K562 (cell line): ENCODE data around the gene HARS2. TPM values are rescaled to one million over a fixed set of nuclear protein-coding genes. Genes with fewer than 3 reads are reported as not detected.

ENCODE experiments used
- ATAC-seq: fragments of 200-7000 bp; cut with Tn5 transposase; 3 replicates; pipeline ENCODE4 v1.9.1; 2020; ENCODE audit warnings: moderate library complexity
- BruUV-seq: library from RNA; stranded (reverse); fragments of 400-500 nt; replicated peaks from 2 replicates; lab custom pipeline; 2021; lab: Mats Ljungman, UMichigan
- CTCF ChIA-PET: fragments of 300-600 bp; formaldehyde crosslinking; extraction: SDS; loops from one replicate; lab custom pipeline; 2021; ENCODE audit warnings: low intra/inter-chr PET ratio; lab: Yijun Ruan, JAX
- POLR2A ChIA-PET: fragments of 300-600, 350-650 bp; sonication (Branson Sonifier 250); formaldehyde crosslinking; extraction: SDS; loops from one replicate; lab custom pipeline; 2021; ENCODE audit warnings: antibody characterized with exemption, inconsistent platforms; lab: Yijun Ruan, JAX
- DNase-seq, 4 experiments: peaks; one replicate each; pipeline versions ENCODE4 v3.0.0 to v3.0.0-alpha.2; 2011 to 2018; ENCODE audit warnings: low spot score in 3 of 4, mixed read lengths in 3 of 4; ENCODE audit errors: extremely low read depth in 1 of 4
- FAIRE-seq: peaks from 2 replicates; lab custom pipeline; 2011; peaks lifted over from hg19 to GRCh38; lab: Jason Lieb, UNC
- H2AFZ ChIP-seq: 2 replicates; pipeline ENCODE4 v1.6.0; 2011; ENCODE audit warnings: low read depth, low read length, control low read depth, inconsistent platforms
- H3K27ac ChIP-seq: fragments of 200-600 bp; 3 replicates; pipeline ENCODE4 v1.8.0; 2011; ENCODE audit warnings: low read depth, mild to moderate bottlenecking, control low read depth, inconsistent platforms, low read length, moderate library complexity, mixed read lengths; ENCODE audit errors: extremely low read depth
- H3K27me3 ChIP-seq, 2 experiments: fragments of 300-600 bp in 1 of 2; 2 replicates in 1 of 2; 3 replicates in 1 of 2; pipeline versions ENCODE4 v1.6.0 to v1.8.0; 2011; ENCODE audit warnings: inconsistent platforms in 2 of 2, low read length in 2 of 2, mild to moderate bottlenecking in 1 of 2, mixed read lengths in 1 of 2, moderate library complexity in 1 of 2; ENCODE audit not compliant: control insufficient read depth in 2 of 2, insufficient read depth in 2 of 2
- H3K36me3 ChIP-seq: fragments of 300-600 bp; 3 replicates; pipeline ENCODE4 v1.8.0; 2011; ENCODE audit warnings: mild to moderate bottlenecking, low read length, inconsistent platforms; ENCODE audit not compliant: control insufficient read depth, insufficient read depth
- H3K4me1 ChIP-seq, 2 experiments: fragments of 200-600 bp in 1 of 2; replicated peaks in 1 of 2; 2 replicates in 1 of 2; 3 replicates in 1 of 2; pipeline versions ENCODE4 v1.5.1 to v1.8.0; 2011; ENCODE audit warnings: inconsistent platforms in 2 of 2, low read length in 2 of 2, mild to moderate bottlenecking in 1 of 2, mixed read lengths in 1 of 2, moderate library complexity in 1 of 2; ENCODE audit not compliant: control insufficient read depth in 2 of 2, insufficient read depth in 2 of 2
- H3K4me2 ChIP-seq: 2 replicates; pipeline ENCODE4 v1.6.1; 2011; ENCODE audit warnings: low read length, control low read depth, inconsistent platforms, mixed read lengths; ENCODE audit not compliant: insufficient read depth
- H3K4me3 ChIP-seq: fragments of 200-600 bp; sonication (generic), shearing (Covaris generic); 2 replicates; pipeline ENCODE4 v1.5.1; 2016; ENCODE audit warnings: control low read depth, inconsistent platforms
- H3K79me2 ChIP-seq: fragments of 200-600 bp; 3 replicates; pipeline ENCODE4 v1.8.0; 2011; ENCODE audit warnings: low read length, inconsistent platforms; ENCODE audit not compliant: control insufficient read depth, insufficient read depth
- H3K9ac ChIP-seq, 2 experiments: 2 replicates each; pipeline versions ENCODE4 v1.6.0 to v1.6.1; 2011; ENCODE audit warnings: low read depth in 2 of 2, low read length in 2 of 2, control low read depth in 1 of 2, inconsistent platforms in 1 of 2, mild to moderate bottlenecking in 1 of 2, mixed read lengths in 1 of 2; ENCODE audit not compliant: insufficient read depth in 1 of 2
- H3K9me1 ChIP-seq: one replicate; pipeline ENCODE4 v1.6.0; 2011; ENCODE audit warnings: inconsistent platforms, mild to moderate bottlenecking, low read length, moderate library complexity; ENCODE audit not compliant: control insufficient read depth, insufficient read depth
- H3K9me3 ChIP-seq: replicated peaks from 2 replicates; pipeline ENCODE4 v1.5.1; 2011; ENCODE audit warnings: low read depth, low read length, inconsistent platforms; ENCODE audit not compliant: control insufficient read depth, insufficient read depth
- H4K20me1 ChIP-seq: replicated peaks from 2 replicates; pipeline ENCODE4 v1.6.1; 2011; ENCODE audit warnings: low read length, inconsistent platforms, mixed read lengths; ENCODE audit not compliant: control insufficient read depth, insufficient read depth
- BMI1 ChIP-seq: fragments of 150-350 bp; IDR thresholded peaks from 2 replicates; pipeline ENCODE4 v1.6.1; 2014; ENCODE audit warnings: low read length
- DLX4 ChIP-seq: fragments of 250-450 bp; sonication (Bioruptor Pico); IDR thresholded peaks from 2 replicates; pipeline ENCODE4 v1.6.1; 2021; ENCODE audit warnings: mild to moderate bottlenecking
- FOXM1 ChIP-seq, 2 experiments: fragments of 450-650 bp in 1 of 2; sonication (generic) in 1 of 2; formaldehyde crosslinking in 1 of 2; IDR thresholded peaks; 2 replicates each; pipeline versions ENCODE4 v1.6.1 to v1.9.0; 2017 to 2022; ENCODE audit warnings: low read depth in 2 of 2, mild to moderate bottlenecking in 2 of 2, missing genetic modification reagents in 1 of 2, moderate library complexity in 1 of 2
- GMEB1 ChIP-seq: fragments of 250-450 bp; sonication (Bioruptor Pico); IDR thresholded peaks from 2 replicates; pipeline ENCODE4 v1.4.0; 2020; ENCODE audit warnings: mild to moderate bottlenecking
- HNRNPH1 ChIP-seq: fragments of 200-400 bp; formaldehyde crosslinking; optimal IDR thresholded peaks from 2 replicates; pipeline ENCODE3; 2017; ENCODE audit warnings: low read depth, mild to moderate bottlenecking, low read length, moderate library complexity
- ILF3 ChIP-seq: fragments of 450-650 bp; IDR thresholded peaks from 2 replicates; pipeline ENCODE4 v1.6.1; 2018; ENCODE audit warnings: antibody characterized with exemption, mild to moderate bottlenecking, moderate library complexity, borderline replicate concordance
- MCM3 ChIP-seq: fragments of 450-650 bp; IDR thresholded peaks from 2 replicates; pipeline ENCODE4 v1.6.1; 2016
- MCM5 ChIP-seq: fragments of 450-650 bp; IDR thresholded peaks from 2 replicates; pipeline ENCODE4 v1.6.1; 2016; ENCODE audit warnings: low read depth
- SIN3A ChIP-seq, 2 experiments: fragments of 150-350 bp in 1 of 2; IDR thresholded peaks; 2 replicates each; pipeline ENCODE4 v1.6.1; 2011 to 2016; ENCODE audit warnings: borderline replicate concordance in 2 of 2, low read depth in 2 of 2, low read length in 2 of 2, mild to moderate bottlenecking in 2 of 2, moderate library complexity in 2 of 2; ENCODE audit not compliant: control insufficient read depth in 1 of 2
- WGBS: fragments of 100-300 bp; shearing (Covaris generic); methylation state at CpG from one replicate; pipeline ENCODE4 v1.1.6; 2016; ENCODE audit warnings: low coverage, mixed read lengths; ENCODE audit not compliant: insufficient coverage; ENCODE audit errors: missing lambda C conversion rate; 5-methylcytosine and 5-hydroxymethylcytosine counted together
- in situ Hi-C: fragments of 300-500 bp; cut with MboI; formaldehyde crosslinking; loops from 4 replicates; pipeline ENCODE4 v1.15.0; 2018; ENCODE audit warnings: inconsistent platforms, mixed read lengths
- intact Hi-C: fragments of 100-400 bp; cut with micrococcal nuclease; formaldehyde crosslinking; loops from 2 replicates; pipeline ENCODE4 v1.14.2; 2022
- polyA plus RNA-seq, 8 experiments: library from polyadenylated mRNA; depleted of rRNA in 4 of 8; stranded (reverse) in 5 of 8; unstranded in 3 of 8; fragments of >200 nt; fragmentation: Nextera tagmentation in 2 of 8; fragmentation: Illumina TruSeq in 1 of 8; extraction: Ambion mirVana in 2 of 8; extraction: Trizol in 1 of 8; gene quantifications; 2 replicates each; pipeline versions ENCODE4 v1.2.1 to v1.2.3, GENCODE V29; 2011 to 2014; ENCODE audit warnings: inconsistent platforms in 1 of 8, missing spikeins in 1 of 8
- total RNA-seq, 7 experiments: library from RNA; depleted of rRNA in 6 of 7; stranded (reverse); fragments of >200 nt in 6 of 7; fragmentation: Illumina TruSeq in 2 of 7; extraction: Trizol in 2 of 7; gene quantifications; 2 replicates each; pipeline versions ENCODE4 v1.2.1 to v1.2.3, GENCODE V29; 2011 to 2021; ENCODE audit warnings: low replicate concordance in 1 of 7
- TF ChIP-seq, protein P1 (sequence below): fragments of 250-450 bp; sonication (Bioruptor Pico); IDR thresholded peaks from 2 replicates; pipeline ENCODE4 v1.9.0; 2021; ENCODE audit warnings: mild to moderate bottlenecking, inconsistent platforms
- TF ChIP-seq, protein P2 (sequence below): sonication (generic); formaldehyde crosslinking; IDR thresholded peaks from 2 replicates; pipeline ENCODE4 v1.8.0; 2022; ENCODE audit warnings: mild to moderate bottlenecking, missing genetic modification reagents

The HARS2 gene
- total and polyA plus RNA-seq, 9 of the 15 experiments (the other 6 are each of a cell fraction or from before 2014, with no cell fraction given): 8.5 to 41.6 (median 27.1) TPM

DNA sequence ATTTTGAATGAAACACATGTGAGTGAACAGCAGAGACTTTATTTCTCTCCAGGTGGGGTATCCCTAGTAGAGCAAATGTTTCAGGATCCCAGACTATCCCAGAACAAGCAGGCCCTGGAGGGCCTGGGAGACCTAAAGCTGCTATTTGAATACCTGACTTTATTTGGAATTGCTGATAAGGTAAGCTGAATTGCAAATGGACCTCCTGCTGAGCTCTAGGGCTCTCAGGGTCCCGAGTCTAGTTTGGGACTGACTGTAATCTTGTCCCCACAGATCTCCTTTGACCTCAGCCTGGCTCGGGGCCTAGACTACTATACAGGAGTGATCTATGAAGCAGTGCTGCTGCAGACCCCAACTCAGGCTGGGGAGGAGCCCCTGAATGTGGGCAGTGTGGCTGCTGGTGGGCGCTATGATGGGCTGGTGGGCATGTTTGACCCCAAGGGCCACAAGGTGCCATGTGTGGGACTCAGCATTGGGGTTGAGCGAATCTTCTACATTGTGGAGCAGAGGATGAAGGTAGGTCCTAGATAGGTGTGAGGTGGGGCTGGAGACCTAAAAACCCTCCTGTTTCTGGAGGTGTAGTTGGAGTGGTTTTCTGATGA, 5.7 kb downstream of the HARS2 start:
- DNase-seq (no peak), ATAC-seq (no peak), FAIRE-seq (no peak)
- Histone ChIP-seq H2AFZ (no peak overlapping the region), H3K27ac (no peak overlapping the region), H4K20me1 (0 out of 2 replicates have a peak, but pooled peaks cover 4% of the 10 kb centered on the region), H3K27me3 (no peaks in the 10 kb centered on the region), H3K79me2 (peaks cover 29% of the 10 kb centered on the region), H3K4me2 (no peak overlapping the region), H3K9me3 (no peaks in the 10 kb centered on the region), H3K4me1 (peaks cover 4 to 12% of the 10 kb centered on the region in 2 experiments; a peak in 2 of 5 replicates), H3K4me3 (no peak overlapping the region), H3K9ac (no peak overlapping the region), H3K36me3 (peaks cover 77% of the 10 kb centered on the region), H3K9me1 (no peaks in the 10 kb centered on the region)
- in situ Hi-C loops: no loop called here
- 64% methylated on average over 4 of the region's 4 CpGs for WGBS
- intact Hi-C loops: no loop called here
- no TSS peak for BruUV-seq
- CTCF ChIA-PET: no interaction called here
- POLR2A ChIA-PET: interaction anchor here (2.2 kb wide), 1 partner anchor 14 kb away, joined by 12 read pairs; no protein-coding TSS in a partner anchor
- TF ChIP-seq FOXM1 (IDR thresholded peaks at IDR 0.05; ENCODE audit: low read depth) (no peak), FOXM1 (CRISPR knock-in tag; IDR thresholded peaks at IDR 0.05; ENCODE audit: low read depth) (no peak), MCM3 (no peak), BMI1 (no peak), GMEB1 (CRISPR knock-in tag) (no peak), DLX4 (CRISPR knock-in tag) (no peak), HNRNPH1 (no peak), SIN3A (IDR thresholded peaks at IDR 0.05; ENCODE audit: borderline replicate concordance in 2 of 2, control insufficient read depth in 1 of 2, low read depth in 2 of 2, low read length in 2 of 2) (no peak), MCM5 (no peak), ILF3 (no peak)
- TF ChIP-seq, protein P1, sequence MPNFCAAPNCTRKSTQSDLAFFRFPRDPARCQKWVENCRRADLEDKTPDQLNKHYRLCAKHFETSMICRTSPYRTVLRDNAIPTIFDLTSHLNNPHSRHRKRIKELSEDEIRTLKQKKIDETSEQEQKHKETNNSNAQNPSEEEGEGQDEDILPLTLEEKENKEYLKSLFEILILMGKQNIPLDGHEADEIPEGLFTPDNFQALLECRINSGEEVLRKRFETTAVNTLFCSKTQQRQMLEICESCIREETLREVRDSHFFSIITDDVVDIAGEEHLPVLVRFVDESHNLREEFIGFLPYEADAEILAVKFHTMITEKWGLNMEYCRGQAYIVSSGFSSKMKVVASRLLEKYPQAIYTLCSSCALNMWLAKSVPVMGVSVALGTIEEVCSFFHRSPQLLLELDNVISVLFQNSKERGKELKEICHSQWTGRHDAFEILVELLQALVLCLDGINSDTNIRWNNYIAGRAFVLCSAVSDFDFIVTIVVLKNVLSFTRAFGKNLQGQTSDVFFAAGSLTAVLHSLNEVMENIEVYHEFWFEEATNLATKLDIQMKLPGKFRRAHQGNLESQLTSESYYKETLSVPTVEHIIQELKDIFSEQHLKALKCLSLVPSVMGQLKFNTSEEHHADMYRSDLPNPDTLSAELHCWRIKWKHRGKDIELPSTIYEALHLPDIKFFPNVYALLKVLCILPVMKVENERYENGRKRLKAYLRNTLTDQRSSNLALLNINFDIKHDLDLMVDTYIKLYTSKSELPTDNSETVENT: no peak
- TF ChIP-seq, protein P2, sequence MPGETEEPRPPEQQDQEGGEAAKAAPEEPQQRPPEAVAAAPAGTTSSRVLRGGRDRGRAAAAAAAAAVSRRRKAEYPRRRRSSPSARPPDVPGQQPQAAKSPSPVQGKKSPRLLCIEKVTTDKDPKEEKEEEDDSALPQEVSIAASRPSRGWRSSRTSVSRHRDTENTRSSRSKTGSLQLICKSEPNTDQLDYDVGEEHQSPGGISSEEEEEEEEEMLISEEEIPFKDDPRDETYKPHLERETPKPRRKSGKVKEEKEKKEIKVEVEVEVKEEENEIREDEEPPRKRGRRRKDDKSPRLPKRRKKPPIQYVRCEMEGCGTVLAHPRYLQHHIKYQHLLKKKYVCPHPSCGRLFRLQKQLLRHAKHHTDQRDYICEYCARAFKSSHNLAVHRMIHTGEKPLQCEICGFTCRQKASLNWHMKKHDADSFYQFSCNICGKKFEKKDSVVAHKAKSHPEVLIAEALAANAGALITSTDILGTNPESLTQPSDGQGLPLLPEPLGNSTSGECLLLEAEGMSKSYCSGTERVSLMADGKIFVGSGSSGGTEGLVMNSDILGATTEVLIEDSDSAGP: no peak
